GM21576 (cell line): ENCODE data around the gene MAML2.

Experiments used
- ATAC-seq: cut with Tn5 transposase; IDR thresholded peaks from one replicate; pipeline ENCODE4 v1.9.1; 2021; ENCODE audit warnings: mild to moderate bottlenecking, moderate library complexity; ENCODE audit not compliant: unreplicated experiment

The MAML2 gene

DNA sequence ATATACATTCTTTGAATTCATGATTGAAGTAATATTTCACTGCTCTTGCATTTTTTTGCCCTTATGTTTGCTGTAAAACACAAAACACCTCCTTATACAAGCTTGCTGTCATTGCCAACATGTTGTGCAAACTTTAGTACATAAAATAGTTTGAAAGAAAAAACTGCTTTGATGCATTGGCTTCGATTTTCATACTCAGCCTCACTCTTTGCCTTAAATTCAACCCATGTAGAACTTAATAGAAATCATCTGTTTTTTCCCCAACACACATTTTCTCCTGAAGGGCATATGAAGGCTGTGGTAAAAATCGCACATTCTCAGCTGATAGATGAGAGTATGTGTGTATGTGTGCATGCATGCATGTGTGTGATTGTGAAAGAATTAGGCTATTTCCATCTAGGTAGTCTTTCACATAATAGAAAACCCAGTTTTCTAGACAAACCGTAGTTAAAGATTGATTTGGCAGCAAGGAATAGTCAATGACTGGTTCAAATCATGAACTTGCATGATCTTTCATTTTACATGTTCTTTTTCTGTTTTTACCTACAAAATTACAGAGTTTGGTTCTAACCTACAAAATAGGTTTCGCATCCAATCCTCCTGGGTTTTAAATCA, 346.3 kb downstream of the MAML2 start:
- no peak for ATAC-seq

DNA sequence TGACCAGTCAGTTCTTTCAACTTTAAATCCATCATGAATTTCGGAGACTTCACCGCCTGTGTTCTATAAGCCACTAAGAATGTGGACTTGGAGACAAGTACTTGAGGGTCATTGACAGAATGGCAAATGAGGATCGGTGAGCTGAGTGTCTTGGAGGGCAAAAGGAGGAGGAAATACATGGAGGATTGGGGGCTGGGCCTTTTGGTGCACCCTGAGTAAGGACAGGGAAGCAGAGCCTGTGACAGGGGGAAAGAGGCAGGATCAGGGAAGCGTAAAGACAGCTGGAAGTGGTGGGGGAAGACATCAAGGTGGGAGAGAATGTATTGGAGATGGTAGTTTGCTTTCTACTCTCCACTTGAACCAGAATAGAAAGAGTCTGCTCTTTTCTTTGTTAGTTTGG, 348.7 kb downstream of the MAML2 start:
- no peak for ATAC-seq

- ATAC-seq: no peak
Measured at GRCh38 chr11:95993438-95994298, 349.3 kb downstream of the MAML2 start.

DNA sequence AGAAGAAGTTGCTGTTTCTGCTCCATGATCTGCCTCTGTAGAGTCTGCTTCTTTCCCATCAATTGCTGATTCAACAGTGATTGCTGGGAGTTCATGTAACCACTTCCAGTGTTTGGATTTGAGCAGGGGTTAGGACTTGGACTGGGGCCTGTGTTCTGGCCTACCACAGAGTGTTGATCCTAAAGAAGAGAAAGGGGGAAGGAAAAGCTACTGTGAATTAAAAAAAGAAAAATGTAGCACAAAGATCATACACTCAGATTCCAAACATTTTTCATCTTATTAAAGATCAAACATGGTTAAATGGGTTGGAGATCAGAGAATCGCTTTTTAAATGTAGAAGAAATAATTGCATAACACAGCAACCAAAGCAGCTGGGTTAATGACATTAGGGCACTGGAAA, 351.4 kb downstream of the MAML2 start:
- ATAC-seq: no peak

DNA sequence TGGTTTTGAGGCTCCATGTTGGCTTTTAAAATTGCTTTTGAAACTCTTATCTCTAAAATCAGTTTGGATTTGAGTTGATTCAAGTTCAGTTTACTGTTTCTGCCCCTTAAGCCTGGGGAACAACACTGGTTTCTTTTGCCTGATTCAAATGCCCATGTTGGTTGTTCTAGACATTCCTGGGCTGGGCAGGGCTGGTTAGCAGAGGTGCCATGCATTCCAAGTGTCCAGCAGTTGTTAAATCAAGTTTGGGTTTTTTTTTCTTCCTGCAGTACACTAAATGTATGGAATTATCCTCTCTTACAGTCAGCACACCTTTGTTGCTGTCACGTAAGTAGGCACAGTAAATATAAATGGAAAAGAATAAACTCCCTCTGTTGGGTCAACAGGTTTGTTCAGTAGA, 351.9 kb downstream of the MAML2 start:
- ATAC-seq: no peak

DNA sequence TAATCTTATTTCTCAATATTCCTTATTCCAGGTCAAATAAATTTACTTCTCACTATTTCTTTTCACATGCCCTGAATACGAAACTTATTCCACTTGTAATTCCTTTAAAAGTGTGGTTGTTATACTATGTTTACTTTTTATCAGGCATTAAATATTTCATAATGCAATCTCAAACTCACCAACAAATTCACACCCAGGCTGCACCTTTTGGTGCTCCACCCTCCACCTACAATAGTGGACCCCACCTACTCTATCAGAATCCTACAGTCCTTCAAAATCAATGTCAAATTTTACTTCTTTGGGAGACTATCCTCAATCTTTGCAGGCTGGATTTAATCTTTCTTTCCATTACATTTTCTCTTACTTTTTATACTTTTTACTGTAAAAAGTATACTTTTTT, 353.2 kb downstream of the MAML2 start:
- no peak for ATAC-seq

GRCh38 chr11:95989076-95989605, 353.9 kb downstream of the MAML2 start:
- no peak for ATAC-seq

- ATAC-seq: no peak
Measured at GRCh38 chr11:95985174-95985808, 357.7 kb downstream of the MAML2 start.

DNA sequence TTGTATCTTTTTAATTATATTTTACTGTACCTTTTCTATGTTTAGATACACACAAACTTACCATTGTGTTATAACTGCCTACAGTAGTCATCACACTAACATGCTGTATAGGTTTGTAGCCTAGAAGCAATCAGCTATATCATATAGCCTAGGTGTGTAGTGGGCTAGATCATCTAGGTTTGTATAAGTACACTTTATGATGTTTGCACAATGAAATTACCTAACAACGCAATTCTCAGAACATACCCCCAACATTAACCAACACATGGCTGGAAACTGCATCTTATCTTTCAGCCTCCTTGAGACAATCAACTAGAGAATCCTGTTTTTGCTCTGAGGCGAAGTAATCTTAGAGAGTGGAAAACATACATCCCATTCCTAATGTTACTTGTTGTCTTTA, 358.9 kb downstream of the MAML2 start:
- no peak for ATAC-seq

- no peak for ATAC-seq
Measured at GRCh38 chr11:95977534-95978174, 365.3 kb downstream of the MAML2 start.

GRCh38 chr11:95976550-95976949, 366.4 kb downstream of the MAML2 start:
- no peak for ATAC-seq

DNA sequence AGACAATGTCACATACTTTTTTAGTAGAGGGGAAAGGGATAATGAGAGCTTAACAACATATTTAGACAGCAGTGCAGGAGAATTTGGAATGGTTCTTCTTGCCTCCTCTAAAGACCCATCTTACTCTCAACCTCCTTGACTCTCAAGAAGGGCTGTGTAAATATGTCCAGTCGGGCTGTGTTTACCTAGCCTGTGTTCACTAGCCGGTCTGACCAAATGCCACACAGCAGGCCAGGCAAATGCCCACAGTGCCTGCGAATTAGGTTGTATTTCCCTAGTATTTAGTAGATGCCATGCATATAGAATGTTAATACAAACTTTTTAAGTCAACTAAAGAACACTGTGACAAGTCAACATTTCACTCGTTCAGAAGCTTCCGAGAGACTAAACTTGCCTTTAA, 367.7 kb downstream of the MAML2 start:
- ATAC-seq: no peak

- ATAC-seq: no peak
Measured at GRCh38 chr11:95972060-95972459, 370.9 kb downstream of the MAML2 start.

DNA sequence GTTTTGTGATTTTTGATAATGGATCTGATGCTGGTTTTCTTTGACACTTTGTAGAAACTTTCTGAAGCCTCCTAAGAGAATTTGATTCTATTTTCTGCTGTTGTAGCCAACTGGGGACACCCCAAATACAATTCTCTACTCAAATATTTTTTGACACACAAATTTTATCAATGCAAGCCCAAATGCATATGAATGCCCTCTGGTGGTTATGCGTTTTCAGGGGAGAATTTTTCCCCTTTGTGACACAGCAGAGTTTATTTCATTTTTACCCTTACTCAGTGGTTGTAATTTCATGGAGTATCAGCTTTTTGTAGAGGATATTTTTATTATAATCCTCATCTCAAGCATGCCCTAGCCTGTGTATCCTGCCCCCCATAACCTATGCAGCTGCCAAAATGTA, 374.4 kb downstream of the MAML2 start:
- ATAC-seq: no peak

DNA sequence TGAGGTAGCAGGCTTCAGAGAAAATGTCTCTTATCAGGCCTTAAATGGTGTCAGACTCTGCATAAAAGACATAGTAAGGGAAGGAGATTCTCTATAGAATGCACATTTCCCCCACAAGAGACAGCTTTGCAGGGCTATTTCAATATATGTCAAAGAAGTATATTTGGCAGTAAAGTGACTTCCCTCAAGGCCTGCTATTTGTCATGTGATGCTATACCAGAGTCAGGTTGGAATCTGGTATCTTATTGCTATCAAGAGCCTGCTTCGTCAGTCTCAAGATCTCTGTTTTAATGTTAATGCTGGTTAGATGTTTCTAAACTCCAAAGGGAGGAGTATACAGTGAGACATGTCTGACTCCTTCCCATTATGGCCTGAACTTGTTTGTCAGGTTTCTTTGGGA, 378.7 kb downstream of the MAML2 start:
- ATAC-seq: no peak

- ATAC-seq: no peak
Measured at GRCh38 chr11:95961758-95962157, 381.2 kb downstream of the MAML2 start.

DNA sequence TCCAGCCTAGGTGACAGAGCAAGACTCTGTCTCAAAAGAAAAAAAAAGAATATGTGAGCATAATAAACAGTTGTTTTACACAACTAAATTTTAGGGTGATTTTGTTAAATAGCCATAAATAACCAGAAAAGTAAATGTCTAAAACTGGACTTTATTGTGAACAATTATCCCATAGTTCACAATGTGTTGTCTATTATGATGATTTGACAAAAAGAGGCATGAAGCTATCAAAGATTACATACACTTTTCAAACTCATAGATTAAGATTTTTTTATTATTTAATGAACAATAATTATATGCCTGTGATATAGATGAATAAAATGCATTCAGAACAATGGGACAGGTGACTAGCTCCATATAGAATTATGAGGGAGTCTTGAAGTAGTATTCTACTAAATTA, 392.1 kb downstream of the MAML2 start:
- no peak for ATAC-seq

DNA sequence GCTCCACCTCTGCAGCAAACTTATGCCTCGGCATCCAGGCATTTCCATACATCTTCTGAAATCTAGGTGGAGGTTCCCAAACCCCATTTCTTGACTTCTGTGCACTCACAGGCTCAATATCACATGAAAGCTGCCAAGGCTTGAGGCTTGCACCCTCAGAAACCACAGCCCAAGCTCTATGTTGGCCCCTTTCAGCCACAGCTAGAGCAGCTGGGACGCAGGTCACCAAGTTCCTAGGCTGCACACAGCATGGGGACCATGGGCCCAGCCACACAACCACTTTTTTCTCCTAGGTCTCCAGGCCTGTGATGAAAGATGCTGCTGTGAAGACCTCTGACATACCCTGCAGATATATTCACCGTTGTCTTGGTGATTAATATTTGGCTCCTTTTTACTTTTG, 394.4 kb downstream of the MAML2 start:
- no peak for ATAC-seq

- no peak for ATAC-seq
Measured at GRCh38 chr11:95944623-95945022, 398.4 kb downstream of the MAML2 start.

GRCh38 chr11:95943546-95943945, 399.4 kb downstream of the MAML2 start:
- no peak for ATAC-seq

- ATAC-seq: no peak
Measured at GRCh38 chr11:95939091-95939490, 403.9 kb downstream of the MAML2 start.
